PFSK-1 (cell line): Measurements from ENCODE around the gene STK10.

Source experiments
- FOXP2 ChIP-seq: optimal IDR thresholded peaks from 2 replicates; pipeline ENCODE3; 2011; ENCODE audit warnings: borderline replicate concordance, control low read depth, inconsistent platforms; ENCODE audit not compliant: insufficient read depth; ENCODE audit errors: extremely low read length, extremely low read depth
- POLR2AphosphoS5 ChIP-seq: IDR thresholded peaks from 2 replicates; pipeline ENCODE4 v1.6.1; 2012; ENCODE audit warnings: low read depth, mild to moderate bottlenecking, control low read depth, low read length, moderate library complexity
- TAF1 ChIP-seq: IDR thresholded peaks from 2 replicates; pipeline ENCODE4 v1.6.1; 2012; ENCODE audit warnings: low read length, control low read depth, borderline replicate concordance; ENCODE audit not compliant: insufficient read depth

DNA sequence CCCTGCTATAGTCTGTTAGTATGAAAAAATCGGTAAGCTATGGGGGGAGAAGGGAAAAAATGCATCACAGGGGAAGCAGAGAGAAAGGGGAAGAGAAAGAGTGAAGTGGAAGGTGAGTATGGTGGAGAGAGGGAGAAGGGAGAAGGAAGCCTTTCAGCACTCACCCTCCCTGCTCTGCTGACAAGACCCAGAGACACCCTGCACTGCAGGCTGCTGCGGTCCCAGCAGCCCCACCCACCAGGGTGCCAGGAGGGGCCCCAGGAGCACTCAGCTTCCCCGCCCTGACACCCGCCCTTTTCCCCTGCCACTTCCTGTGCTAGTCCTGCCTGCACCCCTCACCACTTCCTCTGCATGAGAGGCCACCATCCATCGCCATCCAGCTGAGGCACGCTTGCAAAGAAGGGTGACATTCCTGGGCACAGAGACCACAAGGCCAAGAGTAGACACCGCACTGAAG lies 12.7 kb downstream of the STK10 start:
- TF ChIP-seq POLR2AphosphoS5, result no peak
- no peak for TF ChIP-seq FOXP2
- no peak for TF ChIP-seq TAF1
